ENCODE data around the gene GRIK4.

Gene GRIK4

GRCh38 chr11:120859552-120860295 lies 348.2 kb downstream of the GRIK4 start:
- DNase-seq, result no peak

GRCh38 chr11:120863359-120863758 lies 351.8 kb downstream of the GRIK4 start:
- DNase-seq, result no peak

- DNase-seq, result no peak
Observed at GRCh38 chr11:120867024-120867423, 355.5 kb downstream of the GRIK4 start.

- DNase-seq, result no peak
Observed at GRCh38 chr11:120867531-120867930, 356.0 kb downstream of the GRIK4 start.

DNA sequence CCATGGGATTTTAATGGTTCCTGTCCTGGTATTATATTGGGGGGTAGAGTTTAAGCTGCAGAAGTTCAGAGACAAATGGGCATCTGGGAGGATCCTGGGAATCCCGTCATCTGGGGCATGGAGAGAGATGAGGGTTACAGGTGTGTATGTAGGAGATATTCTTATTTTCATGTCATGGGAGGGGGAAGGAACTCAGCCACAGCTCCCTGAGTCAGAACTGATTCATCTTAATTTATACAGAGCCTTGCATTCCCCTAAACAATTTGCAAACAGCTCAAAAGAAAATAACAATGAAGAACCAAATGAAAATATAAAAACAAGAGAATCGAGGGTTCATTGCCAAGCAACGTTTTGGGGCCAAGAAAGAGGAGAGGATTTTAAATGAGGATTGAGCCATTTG lies 356.4 kb downstream of the GRIK4 start:
- no peak for DNase-seq

GRCh38 chr11:120869097-120869496 lies 357.5 kb downstream of the GRIK4 start:
- no peak for DNase-seq

GRCh38 chr11:120869516-120870011 lies 358.0 kb downstream of the GRIK4 start:
- no peak for DNase-seq

DNA sequence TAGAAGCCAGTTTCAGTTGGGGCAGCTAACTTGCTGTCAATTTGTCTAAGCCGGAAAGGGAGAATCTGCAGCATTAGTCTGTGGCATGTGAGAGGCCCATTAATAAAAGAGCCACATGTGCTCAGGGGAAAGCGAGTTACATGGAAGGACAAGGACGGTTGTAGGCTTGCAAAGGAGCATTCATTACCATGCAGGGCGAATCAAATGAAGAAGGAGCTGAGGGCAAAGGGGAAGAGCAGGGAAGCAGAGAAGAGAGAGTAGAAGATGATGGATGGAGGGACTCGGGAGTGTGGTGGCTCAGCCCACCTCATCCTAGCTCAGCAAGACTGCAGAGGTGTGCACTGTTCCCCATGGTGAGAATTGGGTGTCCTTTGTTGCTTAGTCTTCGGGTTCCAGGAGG lies 359.6 kb downstream of the GRIK4 start:
- DNase-seq, result no peak

DNA sequence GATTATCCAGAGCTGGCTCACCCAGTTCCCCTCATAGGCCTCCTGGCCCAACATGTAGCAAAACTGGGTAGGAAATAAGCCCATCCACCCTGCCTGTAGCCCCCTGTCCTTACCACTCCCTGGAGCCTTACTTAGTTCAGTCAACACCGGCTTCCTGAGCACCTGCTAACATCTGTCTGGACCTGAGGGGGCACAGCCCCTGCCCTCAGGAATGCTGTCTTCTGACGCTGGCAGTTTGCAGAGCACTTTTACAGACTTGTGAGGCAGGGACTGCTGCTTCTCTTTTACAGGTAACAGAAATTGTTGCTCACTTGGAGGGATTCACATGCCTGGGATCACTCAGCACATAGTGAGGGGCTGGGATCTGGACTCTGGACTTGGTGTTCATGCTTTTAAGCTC lies 360.4 kb downstream of the GRIK4 start:
- no peak for DNase-seq

DNA sequence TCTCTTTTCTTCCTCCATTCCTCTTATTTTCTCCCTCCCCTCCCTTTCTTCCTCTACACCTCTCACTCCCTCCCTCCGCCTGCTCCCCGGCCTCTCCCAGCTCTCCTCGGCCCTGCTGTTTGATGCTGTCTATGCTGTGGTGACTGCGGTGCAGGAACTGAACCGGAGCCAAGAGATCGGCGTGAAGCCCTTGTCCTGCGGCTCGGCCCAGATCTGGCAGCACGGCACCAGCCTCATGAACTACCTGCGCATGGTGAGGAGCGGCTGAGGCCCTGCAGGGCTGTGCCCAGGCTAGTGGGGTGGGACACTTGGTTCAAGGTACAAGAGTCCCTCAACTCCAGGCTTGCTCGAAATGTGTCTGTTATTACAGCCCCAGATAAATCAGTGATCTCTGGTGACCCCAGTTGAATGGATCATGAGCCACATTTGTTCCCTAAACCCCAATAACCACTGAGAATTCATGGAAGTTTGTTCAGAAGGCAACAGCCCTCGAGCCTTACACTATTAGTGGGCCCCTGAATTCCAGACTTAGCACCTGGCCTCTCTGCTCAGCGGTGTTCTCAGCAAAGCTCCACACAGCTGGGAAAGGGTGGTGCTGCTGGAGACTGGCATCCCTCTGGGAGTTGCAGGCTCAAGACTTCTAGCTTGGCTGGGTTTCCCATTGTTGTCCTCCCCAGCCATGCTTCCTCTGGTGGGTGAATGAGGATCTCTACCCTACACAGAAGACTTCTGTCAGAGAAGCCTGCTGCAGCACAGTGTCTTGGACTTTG lies 362.6 kb downstream of the GRIK4 start:
- no peak for DNase-seq

- DNase-seq, result no peak
Observed at GRCh38 chr11:120875986-120876385, 364.4 kb downstream of the GRIK4 start.

DNA sequence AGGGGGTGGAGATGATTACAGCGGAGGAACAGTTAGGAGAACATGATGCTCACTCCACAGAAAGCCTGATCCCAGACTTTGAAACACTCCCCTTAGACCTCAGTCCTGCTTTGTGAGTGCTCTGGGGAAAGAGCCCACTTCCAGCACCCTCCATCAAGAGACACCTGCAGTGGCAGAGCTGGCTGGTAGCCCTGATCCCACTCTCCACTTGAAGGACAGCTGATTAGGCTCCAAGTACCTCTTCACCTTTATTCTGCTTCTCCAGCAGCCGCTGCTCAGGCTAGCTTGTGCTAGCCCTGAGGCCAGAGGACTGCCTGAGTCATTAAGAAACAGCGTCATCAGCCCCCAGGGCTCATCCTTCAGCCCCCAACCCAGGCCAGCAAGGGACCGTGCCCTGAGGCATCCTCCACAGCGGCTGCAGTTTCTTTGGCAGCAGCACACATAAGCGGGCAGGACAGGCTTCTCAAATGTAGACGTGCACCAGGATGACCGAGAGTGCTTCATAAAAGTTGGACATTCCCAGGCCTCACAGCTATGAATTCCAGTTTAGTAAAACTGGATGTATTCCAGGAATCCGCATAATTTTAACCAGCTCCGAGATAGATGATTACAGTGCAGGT lies 366.3 kb downstream of the GRIK4 start:
- no peak for DNase-seq

GRCh38 chr11:120878781-120879180 lies 367.2 kb downstream of the GRIK4 start:
- DNase-seq, result no peak

- no peak for DNase-seq
Observed at GRCh38 chr11:120880498-120881175, 369.1 kb downstream of the GRIK4 start.

- no peak for DNase-seq
Observed at GRCh38 chr11:120881596-120881995, 370.0 kb downstream of the GRIK4 start.

DNA sequence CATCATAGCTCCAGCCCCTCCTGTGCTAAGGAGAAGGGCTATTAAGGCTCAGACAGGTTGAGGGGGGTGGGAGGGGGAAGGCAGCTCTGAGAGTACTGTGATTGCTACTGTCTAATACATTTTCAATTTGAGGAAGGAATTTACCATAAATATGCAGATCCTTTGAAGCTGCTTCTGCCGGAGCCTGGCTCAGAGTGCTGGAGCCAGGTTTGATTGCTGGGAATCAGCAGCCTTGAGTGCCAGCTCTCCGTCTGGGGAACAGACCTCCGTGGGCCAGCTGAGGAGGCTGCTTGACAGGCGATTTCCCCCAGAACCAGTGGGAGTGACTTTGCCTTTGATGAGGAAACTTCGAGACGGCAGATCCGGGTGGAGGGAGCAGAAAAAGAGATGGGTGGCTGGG lies 370.6 kb downstream of the GRIK4 start:
- DNase-seq, result no peak

DNA sequence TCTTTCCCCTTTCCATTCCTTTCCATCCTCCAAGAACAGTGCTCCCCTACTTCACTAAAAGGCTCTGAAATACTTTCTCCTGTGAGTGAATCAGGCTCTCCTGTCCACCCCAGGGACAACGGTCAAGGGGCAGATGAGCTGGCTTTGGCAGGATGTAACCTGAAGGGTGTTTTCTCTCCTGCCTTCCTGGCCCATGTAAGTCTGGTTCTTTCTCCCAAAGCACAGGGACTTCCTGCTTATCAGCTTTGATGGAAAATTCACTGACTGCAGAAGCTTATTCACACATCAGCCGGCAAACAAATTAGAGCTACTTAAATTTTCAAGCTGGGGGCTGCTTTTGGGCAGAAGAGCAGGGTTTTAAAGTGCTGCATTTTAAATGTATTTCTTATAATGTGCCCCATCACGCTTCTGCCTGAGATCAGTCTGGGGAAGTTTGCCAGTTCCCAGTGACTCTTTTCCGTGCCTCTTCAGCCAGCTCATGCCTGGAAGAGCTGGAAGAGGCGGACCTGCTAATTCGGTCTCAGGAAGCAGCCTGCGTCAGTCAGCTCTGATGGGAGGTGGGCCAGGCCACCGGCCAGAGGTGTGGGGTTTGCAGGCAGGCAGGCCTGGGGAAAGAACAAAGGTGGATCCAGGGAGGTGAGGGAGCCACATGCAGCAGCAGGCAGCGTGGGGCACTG lies 372.0 kb downstream of the GRIK4 start:
- DNase-seq, result no peak

DNA sequence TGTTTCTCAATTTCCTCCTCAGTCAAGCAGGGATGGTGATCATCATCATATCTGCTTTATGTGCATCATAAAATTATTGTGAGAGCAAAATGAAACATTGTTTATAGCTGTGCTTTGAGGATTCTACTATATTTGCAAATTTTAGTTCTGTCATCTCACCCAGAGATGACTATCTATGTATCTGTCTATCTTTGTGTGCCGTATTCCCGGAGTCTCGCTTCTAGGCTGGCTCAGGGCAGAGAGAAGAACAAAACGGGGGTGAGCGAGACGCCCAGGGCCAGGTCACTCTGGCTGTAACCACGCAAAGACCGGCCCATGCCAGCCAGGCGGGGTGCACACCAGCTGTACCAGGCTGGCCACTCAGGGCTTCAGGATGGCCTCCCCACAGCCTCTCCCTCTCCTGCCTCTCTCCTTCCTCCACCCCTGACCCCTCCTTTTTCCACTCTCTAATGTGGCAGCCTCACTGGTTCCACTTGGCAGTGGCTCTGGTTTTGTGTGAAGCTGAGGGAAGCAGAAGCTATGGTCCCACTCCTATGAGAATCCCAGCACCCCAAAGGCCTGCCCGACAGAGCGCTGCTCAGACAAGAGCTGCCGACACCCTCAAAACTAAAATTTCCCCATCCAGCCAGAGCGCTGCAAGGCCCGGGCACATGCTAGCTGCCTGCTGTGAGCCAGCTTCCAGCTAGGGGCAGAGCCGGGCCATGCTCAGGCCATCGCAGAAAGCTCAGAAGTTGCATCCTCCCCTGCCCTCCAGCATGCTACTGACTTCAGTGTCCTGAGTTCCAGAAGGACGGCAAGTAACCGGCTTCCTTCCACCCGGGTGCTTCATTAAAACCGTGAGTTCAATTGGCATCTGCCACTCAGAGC lies 372.8 kb downstream of the GRIK4 start:
- DNase-seq, result no peak

DNA sequence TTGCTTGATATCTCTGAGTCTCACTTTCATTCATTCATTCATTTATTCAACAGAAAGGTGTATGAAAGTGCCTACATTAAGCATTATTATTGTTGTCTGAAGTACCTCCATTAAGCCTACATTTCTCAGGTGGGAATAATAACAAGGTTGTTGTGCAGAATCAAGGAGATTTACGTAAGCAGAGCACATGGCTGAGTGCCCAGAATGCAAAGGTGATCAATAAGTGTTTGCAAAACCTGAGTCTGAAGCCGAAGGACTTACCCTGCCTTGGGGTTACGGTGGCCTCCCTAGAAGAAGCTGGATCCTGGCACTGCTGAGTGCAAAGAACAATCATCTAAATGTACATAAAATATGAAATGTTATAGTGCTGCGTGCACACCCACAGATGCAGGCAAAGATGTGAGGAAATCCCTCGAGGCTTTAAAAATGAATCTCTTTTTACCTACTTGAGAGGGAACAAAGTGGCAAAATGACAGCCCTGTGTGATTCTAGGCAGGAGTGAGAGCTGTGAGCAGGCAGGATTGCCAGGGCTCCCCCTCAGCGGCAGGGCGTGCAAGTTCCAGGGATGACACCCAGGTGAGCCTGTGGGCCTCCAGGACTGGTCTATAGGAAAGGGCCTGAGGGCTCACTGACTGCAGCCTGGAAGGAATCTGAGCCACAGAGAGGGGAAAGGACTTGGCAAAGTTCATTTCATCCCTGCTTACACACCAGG lies 379.2 kb downstream of the GRIK4 start:
- DNase-seq, result no peak

GRCh38 chr11:120893440-120894201 lies 382.1 kb downstream of the GRIK4 start:
- DNase-seq, result no peak
